ENCODE measurements around the gene CPEB2.

CPEB2 gene

GRCh38 chr4:15011166-15011565, 8.9 kb downstream of the CPEB2 start:
- DNase-seq (ENCODE audit: low read depth) = no peak

- DNase-seq (ENCODE audit: low read depth) = no peak
Observed at GRCh38 chr4:15012017-15012788, 9.9 kb downstream of the CPEB2 start.

- no peak for DNase-seq (ENCODE audit: low read depth)
Observed at GRCh38 chr4:15013585-15013984, 11.3 kb downstream of the CPEB2 start.

- no peak for DNase-seq (ENCODE audit: low read depth)
Observed at GRCh38 chr4:15015170-15015569, 12.9 kb downstream of the CPEB2 start.

GRCh38 chr4:15018361-15018760, 16.1 kb downstream of the CPEB2 start:
- DNase-seq (ENCODE audit: low read depth) = no peak

- no peak for DNase-seq (ENCODE audit: low read depth)
Observed at GRCh38 chr4:15020502-15021286, 18.4 kb downstream of the CPEB2 start.

- no peak for DNase-seq (ENCODE audit: low read depth)
Observed at GRCh38 chr4:15021311-15021710, 19.0 kb downstream of the CPEB2 start.

- DNase-seq (ENCODE audit: low read depth) = no peak
Observed at GRCh38 chr4:15021946-15022345, 19.7 kb downstream of the CPEB2 start.

GRCh38 chr4:15024386-15024785, 22.1 kb downstream of the CPEB2 start:
- DNase-seq (ENCODE audit: low read depth) = no peak

GRCh38 chr4:15025693-15026092, 23.4 kb downstream of the CPEB2 start:
- no peak for DNase-seq (ENCODE audit: low read depth)

- DNase-seq (ENCODE audit: low read depth) = no peak
Observed at GRCh38 chr4:15027921-15028435, 25.7 kb downstream of the CPEB2 start.

- no peak for DNase-seq (ENCODE audit: low read depth)
Observed at GRCh38 chr4:15031197-15031596, 28.9 kb downstream of the CPEB2 start.

GRCh38 chr4:15031993-15032675, 29.9 kb downstream of the CPEB2 start:
- DNase-seq (ENCODE audit: low read depth) = peak; percentile 40

- DNase-seq (ENCODE audit: low read depth) = peak; percentile 60
Observed at GRCh38 chr4:15034071-15034764, 31.9 kb downstream of the CPEB2 start.

- peak; percentile 65 for DNase-seq (ENCODE audit: low read depth)
Observed at GRCh38 chr4:15035159-15035558, 32.9 kb downstream of the CPEB2 start.

- DNase-seq (ENCODE audit: low read depth) = no peak
Observed at GRCh38 chr4:15037923-15038541, 35.8 kb downstream of the CPEB2 start.

GRCh38 chr4:15040916-15041463, 38.7 kb downstream of the CPEB2 start:
- no peak for DNase-seq (ENCODE audit: low read depth)

GRCh38 chr4:15042529-15043167, 40.4 kb downstream of the CPEB2 start:
- no peak for DNase-seq (ENCODE audit: low read depth)

GRCh38 chr4:15043226-15043625, 40.9 kb downstream of the CPEB2 start:
- DNase-seq (ENCODE audit: low read depth) = no peak

GRCh38 chr4:15043922-15044321, 41.6 kb downstream of the CPEB2 start:
- no peak for DNase-seq (ENCODE audit: low read depth)

- DNase-seq (ENCODE audit: low read depth) = no peak
Observed at GRCh38 chr4:15054541-15054940, 52.3 kb downstream of the CPEB2 start.
